ENCODE measurements around the gene OVOL2.

DNA sequence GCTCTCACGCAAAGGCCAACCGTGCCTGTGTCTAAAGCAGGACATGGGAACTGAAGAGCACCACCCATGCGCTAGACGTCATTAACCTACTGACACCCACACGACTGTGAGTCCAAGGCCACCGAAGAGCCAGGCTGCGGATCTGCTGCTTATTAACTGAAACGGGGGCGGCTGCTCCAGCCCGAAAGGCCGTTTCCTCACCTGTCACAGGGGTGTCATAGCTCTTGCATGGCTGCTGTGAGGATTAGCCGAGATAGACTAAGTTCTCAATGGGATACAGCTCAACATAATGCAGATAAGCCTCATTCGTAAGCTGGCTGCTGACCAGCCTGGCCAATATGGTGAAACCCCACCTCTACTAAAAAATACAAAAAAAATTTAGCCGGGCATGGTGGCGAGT, 26.7 kb downstream of the OVOL2 start:
- TF ChIP-seq EZH2phosphoT487 (IDR thresholded peaks at IDR 0.05; ENCODE audit: unreplicated experiment) (no peak), EZH2 (IDR thresholded peaks at IDR 0.05; ENCODE audit: low read depth, unreplicated experiment) (no peak), POLR2AphosphoS5 (IDR thresholded peaks at IDR 0.05; ENCODE audit: low read depth) (no peak), STAT1 (IDR thresholded peaks at IDR 0.05; ENCODE audit: unreplicated experiment) (no peak), CREB1 (CRISPR knock-in tag; IDR thresholded peaks at IDR 0.05; ENCODE audit: low read depth) (no peak), JUNB (IDR thresholded peaks at IDR 0.05; ENCODE audit: unreplicated experiment) (no peak), NANOG (IDR thresholded peaks at IDR 0.05; ENCODE audit: borderline replicate concordance) (no peak), ZNF331 (CRISPR knock-in tag; IDR thresholded peaks at IDR 0.05; ENCODE audit: low read depth) (no peak), ZNF114 (CRISPR knock-in tag; IDR thresholded peaks at IDR 0.05) (no peak)
- TF ChIP-seq, protein P1, sequence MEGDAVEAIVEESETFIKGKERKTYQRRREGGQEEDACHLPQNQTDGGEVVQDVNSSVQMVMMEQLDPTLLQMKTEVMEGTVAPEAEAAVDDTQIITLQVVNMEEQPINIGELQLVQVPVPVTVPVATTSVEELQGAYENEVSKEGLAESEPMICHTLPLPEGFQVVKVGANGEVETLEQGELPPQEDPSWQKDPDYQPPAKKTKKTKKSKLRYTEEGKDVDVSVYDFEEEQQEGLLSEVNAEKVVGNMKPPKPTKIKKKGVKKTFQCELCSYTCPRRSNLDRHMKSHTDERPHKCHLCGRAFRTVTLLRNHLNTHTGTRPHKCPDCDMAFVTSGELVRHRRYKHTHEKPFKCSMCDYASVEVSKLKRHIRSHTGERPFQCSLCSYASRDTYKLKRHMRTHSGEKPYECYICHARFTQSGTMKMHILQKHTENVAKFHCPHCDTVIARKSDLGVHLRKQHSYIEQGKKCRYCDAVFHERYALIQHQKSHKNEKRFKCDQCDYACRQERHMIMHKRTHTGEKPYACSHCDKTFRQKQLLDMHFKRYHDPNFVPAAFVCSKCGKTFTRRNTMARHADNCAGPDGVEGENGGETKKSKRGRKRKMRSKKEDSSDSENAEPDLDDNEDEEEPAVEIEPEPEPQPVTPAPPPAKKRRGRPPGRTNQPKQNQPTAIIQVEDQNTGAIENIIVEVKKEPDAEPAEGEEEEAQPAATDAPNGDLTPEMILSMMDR (conservative IDR thresholded peaks at IDR 0.05; ENCODE audit: low read depth in 2 of 2), result no peak
- TF ChIP-seq, protein P2, sequence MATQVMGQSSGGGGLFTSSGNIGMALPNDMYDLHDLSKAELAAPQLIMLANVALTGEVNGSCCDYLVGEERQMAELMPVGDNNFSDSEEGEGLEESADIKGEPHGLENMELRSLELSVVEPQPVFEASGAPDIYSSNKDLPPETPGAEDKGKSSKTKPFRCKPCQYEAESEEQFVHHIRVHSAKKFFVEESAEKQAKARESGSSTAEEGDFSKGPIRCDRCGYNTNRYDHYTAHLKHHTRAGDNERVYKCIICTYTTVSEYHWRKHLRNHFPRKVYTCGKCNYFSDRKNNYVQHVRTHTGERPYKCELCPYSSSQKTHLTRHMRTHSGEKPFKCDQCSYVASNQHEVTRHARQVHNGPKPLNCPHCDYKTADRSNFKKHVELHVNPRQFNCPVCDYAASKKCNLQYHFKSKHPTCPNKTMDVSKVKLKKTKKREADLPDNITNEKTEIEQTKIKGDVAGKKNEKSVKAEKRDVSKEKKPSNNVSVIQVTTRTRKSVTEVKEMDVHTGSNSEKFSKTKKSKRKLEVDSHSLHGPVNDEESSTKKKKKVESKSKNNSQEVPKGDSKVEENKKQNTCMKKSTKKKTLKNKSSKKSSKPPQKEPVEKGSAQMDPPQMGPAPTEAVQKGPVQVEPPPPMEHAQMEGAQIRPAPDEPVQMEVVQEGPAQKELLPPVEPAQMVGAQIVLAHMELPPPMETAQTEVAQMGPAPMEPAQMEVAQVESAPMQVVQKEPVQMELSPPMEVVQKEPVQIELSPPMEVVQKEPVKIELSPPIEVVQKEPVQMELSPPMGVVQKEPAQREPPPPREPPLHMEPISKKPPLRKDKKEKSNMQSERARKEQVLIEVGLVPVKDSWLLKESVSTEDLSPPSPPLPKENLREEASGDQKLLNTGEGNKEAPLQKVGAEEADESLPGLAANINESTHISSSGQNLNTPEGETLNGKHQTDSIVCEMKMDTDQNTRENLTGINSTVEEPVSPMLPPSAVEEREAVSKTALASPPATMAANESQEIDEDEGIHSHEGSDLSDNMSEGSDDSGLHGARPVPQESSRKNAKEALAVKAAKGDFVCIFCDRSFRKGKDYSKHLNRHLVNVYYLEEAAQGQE (IDR thresholded peaks at IDR 0.05; ENCODE audit: unreplicated experiment), result no peak
- TF ChIP-seq, protein P3, sequence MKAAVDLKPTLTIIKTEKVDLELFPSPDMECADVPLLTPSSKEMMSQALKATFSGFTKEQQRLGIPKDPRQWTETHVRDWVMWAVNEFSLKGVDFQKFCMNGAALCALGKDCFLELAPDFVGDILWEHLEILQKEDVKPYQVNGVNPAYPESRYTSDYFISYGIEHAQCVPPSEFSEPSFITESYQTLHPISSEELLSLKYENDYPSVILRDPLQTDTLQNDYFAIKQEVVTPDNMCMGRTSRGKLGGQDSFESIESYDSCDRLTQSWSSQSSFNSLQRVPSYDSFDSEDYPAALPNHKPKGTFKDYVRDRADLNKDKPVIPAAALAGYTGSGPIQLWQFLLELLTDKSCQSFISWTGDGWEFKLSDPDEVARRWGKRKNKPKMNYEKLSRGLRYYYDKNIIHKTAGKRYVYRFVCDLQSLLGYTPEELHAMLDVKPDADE (IDR thresholded peaks at IDR 0.05), result no peak
- TF ChIP-seq, protein P4, sequence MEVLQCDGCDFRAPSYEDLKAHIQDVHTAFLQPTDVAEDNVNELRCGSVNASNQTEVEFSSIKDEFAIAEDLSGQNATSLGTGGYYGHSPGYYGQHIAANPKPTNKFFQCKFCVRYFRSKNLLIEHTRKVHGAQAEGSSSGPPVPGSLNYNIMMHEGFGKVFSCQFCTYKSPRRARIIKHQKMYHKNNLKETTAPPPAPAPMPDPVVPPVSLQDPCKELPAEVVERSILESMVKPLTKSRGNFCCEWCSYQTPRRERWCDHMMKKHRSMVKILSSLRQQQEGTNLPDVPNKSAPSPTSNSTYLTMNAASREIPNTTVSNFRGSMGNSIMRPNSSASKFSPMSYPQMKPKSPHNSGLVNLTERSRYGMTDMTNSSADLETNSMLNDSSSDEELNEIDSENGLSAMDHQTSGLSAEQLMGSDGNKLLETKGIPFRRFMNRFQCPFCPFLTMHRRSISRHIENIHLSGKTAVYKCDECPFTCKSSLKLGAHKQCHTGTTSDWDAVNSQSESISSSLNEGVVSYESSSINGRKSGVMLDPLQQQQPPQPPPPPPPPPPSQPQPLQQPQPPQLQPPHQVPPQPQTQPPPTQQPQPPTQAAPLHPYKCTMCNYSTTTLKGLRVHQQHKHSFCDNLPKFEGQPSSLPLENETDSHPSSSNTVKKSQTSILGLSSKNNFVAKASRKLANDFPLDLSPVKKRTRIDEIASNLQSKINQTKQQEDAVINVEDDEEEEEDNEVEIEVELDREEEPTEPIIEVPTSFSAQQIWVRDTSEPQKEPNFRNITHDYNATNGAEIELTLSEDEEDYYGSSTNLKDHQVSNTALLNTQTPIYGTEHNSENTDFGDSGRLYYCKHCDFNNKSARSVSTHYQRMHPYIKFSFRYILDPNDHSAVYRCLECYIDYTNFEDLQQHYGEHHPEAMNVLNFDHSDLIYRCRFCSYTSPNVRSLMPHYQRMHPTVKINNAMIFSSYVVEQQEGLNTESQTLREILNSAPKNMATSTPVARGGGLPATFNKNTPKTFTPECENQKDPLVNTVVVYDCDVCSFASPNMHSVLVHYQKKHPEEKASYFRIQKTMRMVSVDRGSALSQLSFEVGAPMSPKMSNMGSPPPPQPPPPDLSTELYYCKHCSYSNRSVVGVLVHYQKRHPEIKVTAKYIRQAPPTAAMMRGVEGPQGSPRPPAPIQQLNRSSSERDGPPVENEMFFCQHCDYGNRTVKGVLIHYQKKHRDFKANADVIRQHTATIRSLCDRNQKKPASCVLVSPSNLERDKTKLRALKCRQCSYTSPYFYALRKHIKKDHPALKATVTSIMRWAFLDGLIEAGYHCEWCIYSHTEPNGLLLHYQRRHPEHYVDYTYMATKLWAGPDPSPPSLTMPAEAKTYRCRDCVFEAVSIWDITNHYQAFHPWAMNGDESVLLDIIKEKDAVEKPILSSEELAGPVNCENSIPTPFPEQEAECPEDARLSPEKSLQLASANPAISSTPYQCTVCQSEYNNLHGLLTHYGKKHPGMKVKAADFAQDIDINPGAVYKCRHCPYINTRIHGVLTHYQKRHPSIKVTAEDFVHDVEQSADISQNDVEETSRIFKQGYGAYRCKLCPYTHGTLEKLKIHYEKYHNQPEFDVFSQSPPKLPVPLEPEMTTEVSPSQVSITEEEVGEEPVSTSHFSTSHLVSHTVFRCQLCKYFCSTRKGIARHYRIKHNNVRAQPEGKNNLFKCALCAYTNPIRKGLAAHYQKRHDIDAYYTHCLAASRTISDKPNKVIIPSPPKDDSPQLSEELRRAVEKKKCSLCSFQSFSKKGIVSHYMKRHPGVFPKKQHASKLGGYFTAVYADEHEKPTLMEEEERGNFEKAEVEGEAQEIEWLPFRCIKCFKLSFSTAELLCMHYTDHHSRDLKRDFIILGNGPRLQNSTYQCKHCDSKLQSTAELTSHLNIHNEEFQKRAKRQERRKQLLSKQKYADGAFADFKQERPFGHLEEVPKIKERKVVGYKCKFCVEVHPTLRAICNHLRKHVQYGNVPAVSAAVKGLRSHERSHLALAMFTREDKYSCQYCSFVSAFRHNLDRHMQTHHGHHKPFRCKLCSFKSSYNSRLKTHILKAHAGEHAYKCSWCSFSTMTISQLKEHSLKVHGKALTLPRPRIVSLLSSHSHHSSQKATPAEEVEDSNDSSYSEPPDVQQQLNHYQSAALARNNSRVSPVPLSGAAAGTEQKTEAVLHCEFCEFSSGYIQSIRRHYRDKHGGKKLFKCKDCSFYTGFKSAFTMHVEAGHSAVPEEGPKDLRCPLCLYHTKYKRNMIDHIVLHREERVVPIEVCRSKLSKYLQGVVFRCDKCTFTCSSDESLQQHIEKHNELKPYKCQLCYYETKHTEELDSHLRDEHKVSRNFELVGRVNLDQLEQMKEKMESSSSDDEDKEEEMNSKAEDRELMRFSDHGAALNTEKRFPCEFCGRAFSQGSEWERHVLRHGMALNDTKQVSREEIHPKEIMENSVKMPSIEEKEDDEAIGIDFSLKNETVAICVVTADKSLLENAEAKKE (CRISPR knock-in tag; IDR thresholded peaks at IDR 0.05), result no peak
